HG03460 (cell line): ENCODE results near the gene EPHA4.

Experiments used
- ATAC-seq: cut with Tn5 transposase; IDR thresholded peaks from one replicate; pipeline ENCODE4 v1.9.1; 2021; ENCODE audit not compliant: unreplicated experiment

EPHA4 gene

DNA sequence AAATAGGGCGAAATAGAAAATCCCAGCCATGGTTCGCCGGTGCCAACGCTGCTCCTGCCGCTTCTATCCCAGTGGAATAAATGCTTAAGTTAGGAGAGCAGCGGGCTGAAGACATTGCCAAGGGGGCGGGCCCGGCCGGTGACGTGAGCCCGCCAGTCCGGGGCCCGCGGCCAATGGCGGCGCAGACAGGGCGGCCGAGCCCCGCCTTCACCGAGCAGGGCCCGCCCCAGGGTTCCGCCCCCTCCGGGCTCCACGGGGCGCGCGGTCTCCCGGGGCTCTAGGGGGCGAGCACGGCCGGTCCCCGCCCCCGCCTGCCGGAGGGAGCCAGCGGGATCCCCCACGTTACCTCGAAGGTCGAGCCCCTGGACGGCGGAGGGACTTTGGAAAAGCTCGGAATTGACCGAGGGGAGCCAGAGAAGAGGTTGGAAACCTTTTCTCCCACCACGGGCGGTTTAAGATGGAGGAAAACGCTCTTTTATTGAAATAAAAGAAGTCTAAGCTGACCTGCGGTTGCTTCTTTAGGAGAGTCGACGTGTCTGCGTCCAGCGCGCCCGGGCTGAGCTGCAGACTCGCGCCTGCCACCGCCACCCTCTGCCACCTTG is at the start of gene EPHA4:
EPHA4 (minus strand) TSS at position 86 of the 602 bp plus-strand sequence; CDS start at position 30, 56 bp downstream.
- peak; percentile 91 for ATAC-seq

DNA sequence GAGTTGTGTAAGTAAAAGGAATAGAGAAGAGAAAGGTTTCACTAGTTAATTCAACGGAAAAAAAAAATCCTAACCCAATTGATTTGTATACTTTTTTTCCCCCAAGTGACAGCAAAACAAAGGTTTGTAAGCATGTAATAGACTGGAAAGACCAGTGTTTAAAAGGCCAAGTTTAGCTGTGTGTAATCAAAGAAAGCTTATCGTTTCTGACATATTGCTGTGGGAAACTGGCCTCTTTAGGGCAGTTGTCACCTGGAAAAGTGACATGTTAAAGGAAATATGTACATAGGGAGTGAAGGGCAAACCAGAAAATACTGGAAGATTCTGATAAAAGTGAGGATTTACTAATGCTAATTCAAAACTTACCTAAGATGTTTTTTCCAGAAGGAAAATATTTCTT is 45.9 kb upstream of the EPHA4 start:
- no peak for ATAC-seq

DNA sequence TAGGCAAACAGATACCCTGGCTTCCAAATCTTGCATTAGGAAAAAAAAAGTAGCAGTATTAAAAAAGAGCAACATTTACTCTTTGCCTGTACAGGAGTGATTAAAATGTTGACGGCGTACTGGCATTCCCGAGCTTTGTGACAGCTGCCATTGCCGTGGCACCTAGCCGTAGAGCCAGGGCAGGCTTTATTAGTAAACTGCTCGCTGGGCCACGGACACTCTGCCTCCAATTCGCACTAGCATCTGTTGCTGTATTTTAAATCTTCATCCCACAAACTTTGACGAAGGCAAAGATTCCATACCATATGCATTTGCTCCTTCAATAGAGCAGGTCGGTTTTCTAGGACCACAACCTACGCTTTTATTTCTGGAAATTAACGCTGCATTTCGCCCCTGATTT is 44.5 kb upstream of the EPHA4 start:
- no peak for ATAC-seq

DNA sequence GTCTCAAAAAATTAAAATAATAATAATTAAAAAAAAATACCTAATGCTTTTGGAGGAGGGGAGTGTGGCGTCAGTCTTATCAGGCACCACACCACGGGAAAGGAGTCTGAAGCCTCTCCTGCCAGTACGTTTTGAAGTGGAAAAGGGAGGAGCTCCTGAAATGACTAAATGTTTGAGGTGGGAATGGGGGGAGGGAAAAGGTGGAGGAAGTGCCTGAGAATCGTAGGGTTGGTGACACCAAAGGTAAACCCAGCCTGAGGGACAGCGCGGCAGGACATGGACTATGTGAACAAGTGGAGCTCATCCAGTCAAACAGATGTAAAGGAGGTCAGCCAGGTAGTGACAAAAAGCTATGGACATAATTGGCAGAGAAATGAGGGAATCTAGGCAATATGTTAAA is 42.2 kb upstream of the EPHA4 start:
- no peak for ATAC-seq

DNA sequence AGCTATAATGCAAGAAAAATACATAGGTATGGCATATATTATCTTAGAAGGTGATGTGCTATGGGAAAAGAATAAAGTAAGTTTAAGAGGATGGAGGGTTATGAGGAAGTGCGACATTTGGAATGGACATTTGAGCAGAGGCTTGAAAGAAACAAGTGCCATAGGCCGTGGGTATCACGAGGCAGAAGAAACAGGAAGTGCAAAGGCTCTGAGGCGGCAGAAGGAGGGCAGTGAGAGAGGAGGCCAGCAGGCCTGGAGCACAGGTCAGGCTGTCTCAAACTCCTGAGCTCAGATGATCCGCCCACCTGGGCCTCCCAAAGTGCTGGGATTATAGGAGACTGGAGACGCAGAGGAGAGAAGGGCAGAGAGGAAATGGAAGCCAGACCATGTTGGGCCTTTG is 40.7 kb upstream of the EPHA4 start:
- ATAC-seq = no peak

DNA sequence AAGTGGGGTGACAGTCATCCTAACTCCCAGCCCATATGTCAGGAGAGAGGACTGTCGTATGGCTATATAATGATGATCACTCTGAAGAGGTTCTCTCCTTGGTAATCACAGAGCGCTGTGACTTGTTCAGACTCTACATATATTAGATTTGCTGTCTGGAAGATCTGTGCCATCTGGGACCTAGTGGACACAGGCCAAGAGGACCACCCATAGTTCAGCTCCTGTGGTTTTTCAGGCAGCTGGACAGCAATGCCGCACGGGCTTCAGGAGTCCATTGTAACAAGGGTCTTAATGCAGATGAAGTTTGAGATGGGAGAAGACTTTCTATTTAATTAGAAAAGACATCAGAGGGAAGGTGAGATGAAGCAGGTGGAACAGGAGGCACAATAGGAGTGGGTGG is 40.1 kb upstream of the EPHA4 start:
- no peak for ATAC-seq

DNA sequence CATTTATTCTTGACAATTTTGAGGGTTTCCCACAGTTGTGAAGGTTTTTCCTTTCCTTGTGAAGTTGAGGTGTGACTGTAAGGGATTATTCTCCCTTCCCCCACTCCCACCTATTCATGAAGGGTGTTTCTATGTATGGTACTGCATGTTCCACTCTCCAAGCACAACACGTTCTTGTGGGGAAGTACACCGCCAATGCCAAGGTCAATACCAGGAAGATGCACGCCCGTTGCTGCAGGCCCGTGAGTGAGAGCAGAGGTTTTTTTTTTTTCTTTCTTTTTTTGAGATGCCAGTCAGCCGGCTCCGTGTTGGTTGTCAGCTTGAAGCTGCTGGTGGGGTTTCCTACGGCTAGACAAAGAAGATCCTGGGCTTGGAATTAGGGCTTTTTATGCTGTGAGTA is 38.6 kb upstream of the EPHA4 start:
- no peak for ATAC-seq

DNA sequence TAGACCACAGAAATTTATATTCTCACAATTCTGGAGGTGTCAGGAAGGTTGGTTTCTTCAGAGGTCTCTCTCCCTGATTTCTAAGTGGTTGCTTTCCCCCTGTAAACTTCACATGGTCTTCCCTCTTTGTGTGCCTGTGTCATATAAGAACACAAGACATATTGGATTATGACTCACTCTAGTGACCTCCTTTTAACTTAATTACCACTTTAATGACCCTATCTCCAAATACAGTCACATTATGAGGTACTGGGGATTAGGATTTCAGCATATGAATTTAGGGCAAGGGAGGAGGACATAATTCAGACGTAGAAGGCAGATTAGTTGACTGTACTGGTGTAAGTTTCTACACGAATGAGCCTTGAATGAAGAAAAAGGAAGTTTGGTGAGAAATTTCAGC is 38.2 kb upstream of the EPHA4 start:
- ATAC-seq = no peak

DNA sequence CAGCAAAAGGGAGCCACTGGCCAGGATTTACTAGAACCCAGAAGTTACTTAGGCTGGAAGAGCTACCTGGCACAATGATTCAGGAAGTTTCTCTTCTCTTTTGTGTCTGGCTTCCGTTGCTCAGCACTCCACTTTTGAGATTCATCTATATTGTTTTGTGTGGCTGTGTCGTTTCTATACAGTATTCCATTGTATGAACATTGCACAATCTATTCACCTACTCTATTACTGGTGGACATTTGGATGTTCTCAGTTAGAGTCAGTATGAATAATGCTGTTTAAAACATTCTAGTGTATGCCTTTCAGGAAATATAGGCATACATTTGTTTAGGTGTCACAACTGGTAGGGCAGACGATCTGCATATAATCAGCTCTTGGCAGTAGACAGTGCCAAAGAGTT is 36.3 kb upstream of the EPHA4 start:
- ATAC-seq = no peak

DNA sequence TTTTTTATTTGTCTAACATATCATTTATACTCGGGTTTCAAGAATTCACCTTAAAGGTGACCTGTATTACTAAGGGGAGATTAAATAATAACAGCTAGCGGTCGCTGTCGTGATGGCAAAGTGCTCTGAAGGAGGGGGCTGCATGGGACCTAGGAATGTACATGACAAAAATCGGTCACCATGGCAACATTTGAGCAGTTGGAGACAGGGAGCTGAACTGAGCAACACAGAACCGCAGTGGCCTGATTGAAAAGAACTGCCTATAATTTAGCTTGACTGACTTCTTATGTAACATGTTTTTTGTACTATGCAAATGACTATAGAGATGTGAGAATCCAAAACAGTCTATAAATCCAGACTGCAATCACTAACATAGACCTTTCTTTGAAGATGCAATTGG is 34.3 kb upstream of the EPHA4 start:
- no peak for ATAC-seq

DNA sequence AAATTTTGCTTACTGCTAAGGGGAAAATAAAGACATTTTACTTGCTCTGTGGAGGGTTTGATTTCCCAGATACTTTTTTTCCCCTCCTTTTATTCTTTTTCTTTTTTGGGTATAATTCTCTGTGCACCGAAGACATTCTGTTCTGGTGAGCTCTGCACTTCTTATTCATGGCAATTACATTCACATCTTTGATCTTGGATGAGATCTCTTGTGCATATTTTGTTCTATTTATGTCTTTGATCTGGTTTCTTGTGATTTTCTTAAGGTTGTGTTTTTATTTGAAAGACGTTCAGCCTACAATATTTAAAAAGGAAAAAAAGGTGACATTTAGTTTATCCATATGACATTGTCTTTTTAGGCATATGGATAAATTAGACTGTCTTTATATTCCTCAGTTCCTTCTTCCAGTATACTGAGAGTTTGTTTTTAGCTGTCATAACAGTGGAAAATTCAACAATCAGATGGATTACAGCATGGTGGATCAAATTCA is 33.7 kb upstream of the EPHA4 start:
- ATAC-seq = no peak

DNA sequence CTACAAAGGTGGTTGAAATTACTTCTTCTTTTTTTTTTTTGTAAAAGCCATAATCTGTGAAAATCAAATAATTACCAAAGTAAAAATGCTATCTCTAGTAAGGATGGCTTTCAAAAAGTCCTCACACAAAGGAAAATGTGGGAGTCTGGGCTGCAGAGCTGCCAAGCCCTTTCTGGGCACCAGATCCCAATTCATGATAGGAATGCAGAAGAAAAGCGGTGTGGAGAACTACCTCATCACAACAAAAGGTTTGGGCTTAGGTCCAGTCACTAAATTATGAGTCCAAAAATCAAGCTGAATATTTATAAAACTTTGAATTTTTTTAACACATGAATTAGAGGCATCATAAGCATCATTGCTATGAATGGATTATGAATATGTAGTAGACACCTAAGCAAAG is 30.8 kb upstream of the EPHA4 start:
- no peak for ATAC-seq

DNA sequence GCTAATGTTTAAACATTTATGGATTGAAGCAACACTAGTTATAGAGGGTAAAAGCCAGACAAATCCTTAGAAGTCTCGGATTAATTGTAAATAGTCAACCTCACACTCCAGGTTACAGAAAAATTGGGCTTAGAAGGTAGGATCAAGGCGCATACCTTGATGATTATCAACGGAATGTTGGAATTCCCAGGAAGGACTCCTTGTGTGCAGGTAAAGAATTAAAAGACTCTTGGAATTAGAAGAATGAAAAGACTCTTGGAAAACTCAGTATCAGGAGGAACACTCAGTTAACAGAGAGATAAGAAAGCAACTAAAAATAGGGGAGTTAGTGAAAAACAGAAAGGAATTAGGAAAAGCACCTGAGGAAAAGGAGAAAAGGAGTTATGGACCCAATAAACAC is 29.3 kb upstream of the EPHA4 start:
- ATAC-seq = no peak

DNA sequence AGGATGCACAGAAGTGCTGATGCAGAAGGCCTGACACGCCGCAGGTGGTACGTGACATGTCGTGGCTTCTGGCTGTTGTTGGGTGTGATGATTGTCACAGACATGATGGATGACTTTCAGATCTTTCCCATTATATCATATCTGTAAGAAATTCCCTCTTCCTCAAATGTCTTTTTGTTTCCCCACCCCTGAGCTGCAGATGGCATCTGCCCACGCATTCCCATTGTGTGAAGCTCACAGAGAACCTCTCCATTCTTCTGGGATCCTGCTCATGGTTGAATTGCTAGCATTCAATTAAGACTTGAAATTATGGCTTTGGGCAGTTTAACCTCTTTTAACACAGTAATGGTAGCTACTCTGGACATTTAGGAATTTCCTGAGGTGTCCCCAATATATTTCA is 28.3 kb upstream of the EPHA4 start:
- ATAC-seq = no peak

DNA sequence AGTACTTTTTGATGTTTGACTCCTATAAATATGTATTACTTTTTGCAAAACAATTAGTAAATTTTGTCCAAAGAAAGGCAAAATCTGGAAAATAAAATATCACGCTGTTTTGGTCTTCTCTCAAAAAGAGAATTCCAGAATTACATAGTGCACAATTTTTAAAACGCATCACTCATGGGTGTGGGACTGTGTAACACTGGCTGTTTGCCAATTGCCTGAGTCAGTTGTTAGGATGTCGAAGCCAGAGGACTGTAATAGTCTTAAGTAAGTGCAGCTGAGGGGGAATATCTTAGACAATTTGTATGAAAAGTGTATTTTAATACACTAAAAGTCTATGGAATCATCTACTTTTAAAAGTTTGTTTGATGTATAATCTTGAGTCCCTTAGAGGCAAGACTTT is 24.1 kb upstream of the EPHA4 start:
- no peak for ATAC-seq

DNA sequence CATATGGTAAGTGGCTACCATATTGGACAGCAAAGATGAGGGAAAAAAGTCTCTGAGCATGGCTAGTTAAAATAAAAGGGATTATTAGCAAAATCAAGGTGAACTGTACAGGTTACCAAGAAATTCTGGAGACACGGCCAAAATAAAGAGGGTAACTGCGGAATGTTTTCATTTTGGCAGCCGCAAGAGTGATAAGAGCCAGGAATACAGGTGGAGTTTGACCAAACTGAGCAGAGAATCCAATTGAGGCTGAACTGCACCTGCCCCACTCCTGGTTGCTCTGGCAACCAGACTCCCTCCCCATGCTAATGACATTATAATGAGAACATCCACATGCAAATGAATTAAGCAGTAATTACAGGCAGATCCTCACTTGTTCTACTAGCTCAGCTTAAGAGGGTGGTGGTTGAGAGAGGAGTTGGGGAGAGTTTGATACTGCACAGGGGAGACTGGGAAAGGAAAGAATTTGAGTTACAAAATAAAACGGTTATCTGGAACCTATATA is 18.8 kb upstream of the EPHA4 start:
- ATAC-seq = no peak

DNA sequence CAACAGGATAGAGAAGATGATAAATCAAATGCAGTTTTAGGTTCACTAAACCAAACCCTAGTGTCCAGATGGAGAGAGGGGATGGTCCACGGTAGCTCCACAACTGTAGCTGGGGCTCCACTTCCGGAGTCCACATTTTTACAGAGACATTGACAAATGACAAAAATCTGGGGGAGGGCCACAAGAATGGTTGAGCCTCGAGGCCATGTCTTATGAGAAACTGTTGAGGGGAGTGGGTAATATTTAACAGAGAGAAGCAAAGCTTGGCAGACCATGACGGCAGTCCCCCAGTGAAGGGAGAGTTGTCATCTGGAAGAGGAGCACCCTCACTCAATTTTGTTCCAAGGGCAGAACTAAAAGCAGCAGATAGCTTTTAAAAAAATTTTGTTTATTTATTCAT is 17.6 kb upstream of the EPHA4 start:
- no peak for ATAC-seq

DNA sequence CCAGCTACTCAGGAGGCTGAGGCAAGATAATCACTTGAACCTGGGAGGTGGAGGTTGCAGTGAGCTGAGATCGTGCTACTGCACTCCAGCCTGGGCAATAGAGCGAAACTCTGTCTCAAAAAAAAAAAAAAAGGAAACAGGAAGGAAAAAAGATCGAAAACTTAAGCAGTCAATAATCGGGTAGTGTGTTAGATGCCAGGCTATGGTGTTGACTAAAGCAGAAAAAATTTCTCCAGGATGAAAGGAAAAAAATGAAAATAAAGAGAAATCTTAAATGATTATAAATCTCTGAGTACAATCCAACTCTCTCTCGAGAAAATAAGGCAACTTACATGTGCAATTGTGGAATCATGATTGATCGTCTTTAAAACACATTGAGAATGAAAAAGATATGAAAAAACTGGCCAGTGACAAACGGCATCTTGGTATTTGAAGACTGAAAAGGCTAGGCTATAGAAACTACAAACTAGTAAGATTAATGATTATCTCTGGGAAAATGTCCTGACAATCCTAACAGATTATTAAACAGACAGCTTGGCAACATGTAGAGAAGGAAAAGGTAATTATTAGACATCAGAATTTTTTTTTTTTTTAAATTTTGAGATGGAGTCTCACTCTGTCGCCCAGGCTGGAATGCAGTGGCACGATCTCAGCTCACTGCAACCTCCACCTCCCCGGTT is 16.3 kb upstream of the EPHA4 start:
- no peak for ATAC-seq

DNA sequence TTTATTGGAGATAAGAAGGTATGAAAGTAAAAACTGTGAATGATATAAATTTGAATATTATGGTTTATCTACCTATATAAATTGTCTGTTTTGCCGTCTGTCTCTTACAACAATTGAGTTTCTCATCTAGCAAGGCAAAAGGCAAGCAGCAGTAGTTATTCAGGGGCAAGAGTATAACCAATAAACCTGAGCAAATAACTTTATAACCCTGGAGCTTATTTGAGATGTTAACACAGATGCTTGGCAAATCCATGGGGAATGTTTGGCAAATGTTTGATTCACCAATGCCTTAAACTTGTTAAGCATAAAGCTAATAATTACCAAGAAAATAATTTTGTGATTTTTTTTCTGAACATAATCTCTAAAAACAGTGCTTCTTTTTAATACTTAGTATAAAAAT is 9.9 kb upstream of the EPHA4 start:
- ATAC-seq = no peak

DNA sequence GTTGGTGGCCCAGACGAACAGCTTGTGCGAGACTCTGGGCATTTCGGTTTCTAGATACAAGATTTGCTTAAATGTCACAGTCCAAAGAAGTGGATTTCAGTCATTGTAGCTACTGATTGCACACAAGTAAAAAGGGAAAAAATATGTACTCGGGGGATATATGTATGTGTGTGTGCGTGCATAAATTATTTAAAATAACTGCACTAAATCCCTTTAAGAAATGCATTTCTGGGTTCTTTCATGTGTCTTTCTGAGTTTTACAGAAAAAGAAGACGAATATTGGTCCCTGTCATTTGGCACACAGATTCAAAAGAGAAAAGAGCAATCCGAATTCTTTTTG is 2.1 kb upstream of the EPHA4 start:
- ATAC-seq = no peak

DNA sequence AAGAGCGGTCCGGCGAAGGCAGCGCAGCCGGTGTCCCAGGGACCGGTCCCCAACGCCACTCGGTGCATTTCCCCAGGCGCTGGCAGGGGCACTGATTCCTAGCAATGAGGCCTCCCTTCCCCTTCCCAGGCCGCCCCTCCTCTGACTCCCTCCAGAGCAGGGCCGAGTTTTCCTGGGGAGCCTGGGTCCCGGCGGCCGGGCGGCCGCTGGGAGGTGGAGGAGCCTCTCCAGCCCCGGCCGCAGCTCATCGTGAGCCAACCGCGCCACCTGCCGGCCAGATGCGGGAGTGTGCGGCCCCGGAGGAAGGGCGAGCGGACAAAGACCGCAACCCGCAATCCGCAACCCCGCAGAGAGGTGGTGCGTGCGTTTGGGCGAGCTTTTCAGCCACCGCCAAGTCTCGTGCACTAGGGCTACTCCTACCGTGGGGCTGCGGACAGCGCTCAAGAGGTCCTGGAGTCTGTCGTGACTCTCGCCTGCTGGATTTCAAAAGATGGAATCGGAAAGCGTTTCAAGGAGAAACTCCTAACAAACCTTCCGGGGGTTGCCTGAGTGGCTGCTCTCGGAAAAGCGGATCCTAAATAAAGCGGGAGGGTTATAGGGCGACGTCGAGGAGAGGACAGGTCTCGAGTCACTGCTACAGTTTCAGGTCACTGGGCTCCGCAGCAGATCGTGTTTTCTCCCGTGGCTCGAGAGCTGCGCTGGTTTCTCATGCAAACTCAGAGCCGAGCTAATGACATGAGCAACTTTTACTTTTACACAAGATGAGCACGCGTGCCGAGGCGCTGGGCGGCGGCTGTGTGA is 1.5 kb upstream of the EPHA4 start:
- ATAC-seq = peak; percentile 61

DNA sequence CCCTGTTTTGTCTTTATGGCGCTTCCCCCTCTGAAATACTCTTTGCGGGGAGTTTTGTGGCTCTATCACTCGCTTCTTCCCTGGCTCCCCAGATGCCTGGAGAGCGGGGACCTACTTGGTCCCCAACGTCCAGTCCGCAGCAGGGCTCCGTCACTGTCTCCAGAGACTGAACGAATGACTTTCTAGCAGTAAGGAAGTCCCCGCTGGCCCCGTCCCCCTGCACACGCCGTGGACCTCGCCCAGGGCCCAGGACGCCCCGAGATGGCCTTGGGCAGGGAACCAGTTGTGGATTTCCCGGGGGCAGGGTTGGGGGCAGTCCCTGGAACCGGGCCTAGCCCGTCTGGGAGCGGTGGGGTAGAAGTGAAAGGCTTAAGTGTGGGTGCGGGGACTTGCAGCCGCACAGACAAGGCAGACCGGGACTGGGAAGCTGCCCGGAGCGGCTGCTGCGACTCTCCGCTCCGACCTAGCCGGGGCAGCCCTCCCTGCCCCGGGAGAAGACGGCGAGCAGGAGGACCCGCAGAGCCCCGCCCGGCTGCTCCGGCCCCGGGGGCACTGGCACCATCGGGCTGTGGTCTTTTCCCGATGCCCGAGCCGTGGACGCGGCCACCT is 821 bp upstream of the EPHA4 start:
- peak; percentile 27 for ATAC-seq
